HG02588 (cell line): ENCODE results near the gene GGCT.

ENCODE experiments used
- ATAC-seq: cut with Tn5 transposase; IDR thresholded peaks from one replicate; pipeline ENCODE4 v1.9.1; 2021; ENCODE audit warnings: mild to moderate bottlenecking, moderate library complexity; ENCODE audit not compliant: unreplicated experiment

Gene GGCT

GRCh38 chr7:30479202-30480120, 25.2 kb downstream of the GGCT start:
- ATAC-seq, result no peak

GRCh38 chr7:30478349-30479201, 26.1 kb downstream of the GGCT start, which contains the start of gene NOD1:
Gene NOD1 (minus strand): TSS chr7:30478784. CDS start chr7:30456921, 21,863 bp downstream.
- ATAC-seq, result peak; percentile 94

- no peak for ATAC-seq
These were observed 28.0 kb downstream of the GGCT start for GRCh38 chr7:30476459-30477145.

GRCh38 chr7:30475580-30475979, 29.0 kb downstream of the GGCT start:
- no peak for ATAC-seq

GRCh38 chr7:30474893-30475292, 29.7 kb downstream of the GGCT start:
- ATAC-seq, result no peak

GRCh38 chr7:30474485-30474884, 30.1 kb downstream of the GGCT start:
- no peak for ATAC-seq

GRCh38 chr7:30473903-30474302, 30.7 kb downstream of the GGCT start:
- no peak for ATAC-seq

GRCh38 chr7:30472784-30473775, 31.5 kb downstream of the GGCT start:
- no peak for ATAC-seq

GRCh38 chr7:30472081-30472783, 32.4 kb downstream of the GGCT start:
- ATAC-seq, result no peak

GRCh38 chr7:30471205-30471604, 33.4 kb downstream of the GGCT start:
- ATAC-seq, result no peak

- ATAC-seq, result no peak
These were observed 33.9 kb downstream of the GGCT start for GRCh38 chr7:30470771-30471170.

- no peak for ATAC-seq
These were observed 34.4 kb downstream of the GGCT start for GRCh38 chr7:30470163-30470770.

GRCh38 chr7:30469303-30469702, 35.3 kb downstream of the GGCT start:
- ATAC-seq, result no peak

GRCh38 chr7:30468791-30469190, 35.8 kb downstream of the GGCT start:
- ATAC-seq, result no peak

GRCh38 chr7:30468041-30468440, 36.6 kb downstream of the GGCT start:
- ATAC-seq, result no peak

- ATAC-seq, result no peak
These were observed 37.4 kb downstream of the GGCT start for GRCh38 chr7:30467271-30467670.

GRCh38 chr7:30466266-30466665, 38.4 kb downstream of the GGCT start:
- ATAC-seq, result no peak

- no peak for ATAC-seq
These were observed 38.8 kb downstream of the GGCT start for GRCh38 chr7:30465811-30466180.
